Aorta (tissue), 5 donors: ENCODE data around the gene CACNA2D4. TPM values are rescaled to one million over a fixed set of nuclear protein-coding genes. Genes with fewer than 3 reads are reported as not detected.
A peak's percentile ranks its signal among the peaks of the same experiment; 100 is the strongest.

ENCODE experiments used
- ATAC-seq: fragments of 200-7000 bp; cut with Tn5 transposase; one replicate; pipeline ENCODE4 v1.9.1; 2022; ENCODE audit warnings: moderate library complexity; ENCODE audit not compliant: low FRiP score
- DNase-seq, 2 donors: peaks; one replicate each; pipeline ENCODE4 v3.0.0-alpha.2; 2020
- H3K27ac ChIP-seq, 2 donors: one replicate each; pipeline ENCODE4 v1.5.1; 2013; ENCODE audit warnings: low read length in 2 of 2, mild to moderate bottlenecking in 2 of 2, moderate library complexity in 2 of 2, control low read depth in 1 of 2, inconsistent platforms in 1 of 2, low read depth in 1 of 2
- H3K27me3 ChIP-seq, 2 donors: one replicate each; pipeline ENCODE4 v1.6.1; 2013; ENCODE audit warnings: control low read depth in 1 of 2, low read length in 1 of 2, mild to moderate bottlenecking in 1 of 2, moderate library complexity in 1 of 2; ENCODE audit not compliant: insufficient read depth in 2 of 2, control insufficient read depth in 1 of 2
- H3K36me3 ChIP-seq, 2 donors: one replicate each; pipeline ENCODE4 v1.6.1; 2013; ENCODE audit warnings: control low read depth in 1 of 2, low read length in 1 of 2, mild to moderate bottlenecking in 1 of 2; ENCODE audit not compliant: insufficient read depth in 2 of 2, control insufficient read depth in 1 of 2
- H3K4me1 ChIP-seq, 2 donors: one replicate each; pipeline ENCODE4 v1.6.1; 2013; ENCODE audit warnings: low read length in 2 of 2, control low read depth in 1 of 2, mild to moderate bottlenecking in 1 of 2, moderate library complexity in 1 of 2; ENCODE audit not compliant: insufficient read depth in 2 of 2, control insufficient read depth in 1 of 2
- H3K4me3 ChIP-seq, 2 donors: one replicate each; pipeline ENCODE4 v1.5.1; 2013; ENCODE audit warnings: low read length in 2 of 2, control low read depth in 1 of 2, mild to moderate bottlenecking in 1 of 2
- H3K9me3 ChIP-seq: one replicate; pipeline ENCODE4 v1.6.1; 2013; ENCODE audit warnings: mild to moderate bottlenecking, low read length; ENCODE audit not compliant: control insufficient read depth
- WGBS, 2 donors: extraction: QIAGEN DNeasy Blood & Tissue Kit; methylation state at CpG; one replicate each; pipeline ENCODE4 v1.1.7; 2013; 5-methylcytosine and 5-hydroxymethylcytosine counted together
- intact Hi-C, 2 donors: fragments of 100-400 bp; cut with DNase I; formaldehyde crosslinking; loops; one replicate each; pipeline versions ENCODE4 v1.14.2 to v1.15.0; 2022
- polyA plus RNA-seq, 2 donors: library from polyadenylated mRNA; stranded (reverse); fragments of 200-250 nt; gene quantifications; one replicate each; pipeline ENCODE4 v1.2.3, GENCODE V29; 2013
- total RNA-seq, 2 donors: library from RNA; stranded (reverse); fragmentation: NEBNext Ultra II Directional; extraction: Animal tissue kit (Norgen Biotek cat#: 25700); gene quantifications; one replicate each; pipeline ENCODE4 v1.2.1, GENCODE V29; 2021
- donor health status: healthy with polysubstance abuse.
- donor health status: Bipolar disorder and iron deficiency.
- donor health status: DM: no; HTN: no; CAD: no.
- donor health status: DM: no; HTN: no; CAD: no.
- donor health status: DM: yes; HTN: yes; CAD: no.

Gene CACNA2D4
- total and polyA plus RNA-seq, 4 donors, result 0.88 to 9.7 (median 4.6) TPM

DNA sequence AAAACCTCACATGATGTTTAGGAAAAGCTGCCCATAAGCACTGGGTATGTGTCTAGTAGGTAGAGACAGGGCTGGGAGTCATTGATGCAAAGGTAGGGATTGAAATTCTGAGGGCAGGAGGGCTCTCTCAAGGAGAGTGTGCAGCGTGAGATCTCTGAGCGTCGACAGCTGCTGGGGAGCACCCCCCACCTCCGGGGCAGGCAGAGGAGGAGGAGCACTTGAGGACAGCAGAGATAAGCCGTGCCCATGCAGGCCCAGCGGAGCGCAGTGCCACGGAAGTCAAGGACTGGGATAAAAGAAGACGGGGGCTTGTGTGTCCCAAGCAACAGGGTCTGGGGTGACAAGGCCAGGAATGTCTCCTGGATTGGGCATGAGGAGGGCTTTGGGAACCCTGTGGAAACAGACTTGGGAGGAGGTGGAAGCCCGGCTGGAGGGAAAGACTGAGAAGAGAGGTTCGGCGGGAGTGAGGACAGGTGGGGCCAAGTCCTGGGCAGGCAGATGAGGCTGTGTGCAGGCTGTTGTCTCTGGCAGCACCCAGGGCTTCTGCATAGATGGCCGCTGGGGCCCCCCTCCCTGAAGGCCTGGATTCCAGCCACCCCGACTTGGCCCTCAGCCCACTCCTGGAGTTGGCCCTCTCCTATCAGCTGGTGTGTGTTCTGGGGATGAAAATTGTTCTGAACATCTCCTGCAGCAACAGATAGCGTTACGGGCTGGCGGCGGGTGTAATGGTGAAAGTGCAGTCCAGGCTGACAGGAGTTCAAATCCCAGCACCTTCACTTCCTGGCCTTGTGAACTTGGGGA, 1.9 kb downstream of the CACNA2D4 start:
- Histone ChIP-seq H3K4me3 (no peak overlapping the region), H3K36me3 (no peaks in the 10 kb centered on the region), H3K9me3 (no peaks in the 10 kb centered on the region), H3K27ac (no peak overlapping the region), H3K27me3 (no peaks in the 10 kb centered on the region), H3K4me1 (no peaks in the 10 kb centered on the region)
- intact Hi-C loops, result no loop called here
- 34 to 36% methylated on average over 18 of the region's 18 CpGs for WGBS, 2 donors
- ATAC-seq, result no peak
- DNase-seq, result peak; percentile 49 to 79

DNA sequence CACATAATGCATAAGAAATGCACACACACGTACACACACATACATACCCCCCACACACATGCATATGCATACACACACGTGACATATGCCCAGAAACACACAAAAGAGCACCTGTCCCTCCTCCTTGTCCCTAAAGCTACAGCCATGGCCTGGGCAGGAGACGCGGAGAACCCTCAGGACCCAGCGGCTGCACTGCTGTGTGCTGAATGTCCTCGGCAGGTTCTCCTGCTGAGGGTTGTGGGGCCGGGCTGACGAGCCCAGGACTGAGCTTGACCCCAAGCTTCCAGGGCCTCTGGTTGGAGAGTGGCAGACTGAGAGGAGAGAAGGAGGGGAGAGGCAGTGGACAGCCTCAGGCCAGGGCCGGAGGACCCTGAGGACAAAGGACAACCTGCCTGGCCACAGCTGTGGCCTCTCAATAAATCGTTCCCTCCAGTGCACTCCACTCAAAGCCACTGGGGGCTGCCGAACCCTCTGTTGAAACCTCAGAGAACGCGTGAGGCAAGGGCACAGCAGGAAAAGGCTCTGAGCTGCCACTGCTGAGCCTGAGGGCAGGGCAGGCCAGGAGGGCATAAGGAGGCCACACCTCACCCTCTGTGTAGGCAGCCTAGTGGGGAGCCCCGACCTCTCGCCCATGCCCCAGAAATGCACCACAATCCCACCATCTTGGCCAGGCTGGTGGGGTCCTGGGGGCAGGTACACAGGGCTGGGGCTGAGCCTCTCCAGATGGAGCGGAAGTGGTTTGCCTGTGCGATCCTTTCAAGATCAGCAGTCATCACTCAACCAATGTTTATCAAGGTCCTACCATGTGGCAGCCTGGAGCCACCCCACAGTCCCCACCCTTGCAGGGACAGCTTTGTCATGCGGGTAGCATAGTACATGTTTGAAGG, 3.1 kb downstream of the CACNA2D4 start:
- ATAC-seq, result peak; percentile 10
- H3K4me1 ChIP-seq, result no peaks in the 10 kb centered on the region

DNA sequence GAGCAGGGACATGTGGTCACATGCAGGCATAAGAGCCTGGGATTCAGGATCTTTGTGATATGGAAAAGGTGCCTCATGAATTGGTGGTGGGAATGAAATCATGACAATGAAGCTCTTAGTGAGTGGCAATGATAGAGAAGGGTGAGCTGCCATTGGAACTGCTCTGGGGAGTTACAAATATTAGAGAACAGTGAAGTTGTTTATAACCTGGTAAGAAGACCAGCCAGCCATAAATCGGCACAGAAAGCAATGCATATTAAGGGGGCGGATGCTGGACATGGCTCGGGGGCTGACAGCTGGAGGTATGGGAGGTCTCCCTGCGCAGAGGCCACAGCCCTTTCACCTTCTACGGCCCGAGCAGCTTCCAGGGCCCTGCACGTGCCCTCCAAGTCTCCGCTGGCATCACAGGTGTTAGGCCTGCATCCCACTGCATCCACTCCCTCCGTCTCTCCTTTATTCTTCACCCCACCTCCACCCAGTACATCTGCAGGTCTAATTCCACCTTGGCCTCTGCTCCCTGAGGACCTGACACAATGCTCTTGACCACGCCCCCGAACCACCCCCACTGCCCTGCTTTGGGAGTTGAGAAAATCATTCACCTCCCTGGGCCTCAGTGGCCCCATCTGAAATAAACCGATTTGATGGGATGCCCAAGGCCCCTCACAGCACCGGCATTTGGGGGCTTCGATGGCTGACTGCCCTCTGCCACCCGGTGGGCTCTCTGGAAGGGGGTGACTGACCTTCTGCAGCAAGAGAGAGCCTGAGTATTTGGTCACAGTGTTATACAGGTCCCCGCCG, 4.1 kb downstream of the CACNA2D4 start:
- no peaks in the 10 kb centered on the region for H3K9me3 ChIP-seq
- DNase-seq, result peak; percentile 26 to 72
- no peak for ATAC-seq
- H3K36me3 ChIP-seq, result no peaks in the 10 kb centered on the region
- H3K4me1 ChIP-seq, result no peaks in the 10 kb centered on the region
- H3K4me3 ChIP-seq, result no peak overlapping the region
- intact Hi-C loops, result no loop called here
- 90 to 91% methylated on average over 17 of the region's 17 CpGs for whole genome bisulfite sequencing, 2 donors
- no peak overlapping the region for H3K27ac ChIP-seq
- no peaks in the 10 kb centered on the region for H3K27me3 ChIP-seq

More for the DNA sequence above, 3.1 kb downstream of the CACNA2D4 start:
- no peaks in the 10 kb centered on the region for H3K36me3 ChIP-seq
- peak; percentile 30 to 59 for DNase-seq
- no peak overlapping the region for H3K27ac ChIP-seq
- no peak overlapping the region for H3K4me3 ChIP-seq
- H3K9me3 ChIP-seq, result no peaks in the 10 kb centered on the region
- WGBS, 2 donors, result 95 to 96% methylated on average over 18 of the region's 18 CpGs
- H3K27me3 ChIP-seq, result no peaks in the 10 kb centered on the region
- intact Hi-C loops, result no loop called here

DNA sequence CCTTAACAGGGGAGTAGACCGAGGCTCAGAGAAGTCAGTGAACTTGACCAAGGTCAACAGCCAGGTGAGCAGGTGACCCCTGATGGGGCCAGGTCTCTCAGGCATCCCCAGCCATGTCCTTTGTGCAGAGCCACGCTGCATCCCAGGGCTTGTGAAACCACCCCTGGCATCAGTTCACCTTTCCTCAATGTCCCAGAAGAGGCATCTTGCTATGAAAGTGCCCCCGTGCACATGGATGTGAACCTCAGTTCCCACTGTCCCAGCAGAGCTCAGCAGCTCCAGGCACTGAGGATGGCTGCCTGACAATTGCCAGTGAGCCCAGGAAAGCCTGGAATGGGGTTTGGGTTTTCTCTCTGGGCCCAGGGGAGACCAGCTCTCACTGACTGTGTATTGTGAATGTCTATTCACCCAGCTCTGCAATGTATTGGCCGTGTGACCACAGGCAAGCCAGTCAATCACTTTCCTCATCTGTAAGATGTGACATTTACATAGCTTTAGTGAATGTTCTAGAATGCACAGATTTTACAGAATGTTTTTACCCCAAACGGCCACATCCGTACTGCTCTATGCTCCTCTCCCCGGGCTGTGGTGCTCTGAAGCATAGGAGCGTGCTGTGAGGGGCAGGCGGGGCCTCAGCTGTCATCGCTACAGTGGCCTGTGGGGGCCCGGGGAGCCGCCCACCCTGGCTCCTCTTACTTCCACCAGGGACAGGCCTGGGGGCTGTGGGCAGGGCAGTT, 4.9 kb downstream of the CACNA2D4 start:
- Histone ChIP-seq H3K4me1 (no peaks in the 10 kb centered on the region), H3K27ac (no peak overlapping the region), H3K36me3 (no peaks in the 10 kb centered on the region), H3K4me3 (no peak overlapping the region), H3K9me3 (no peaks in the 10 kb centered on the region), H3K27me3 (no peaks in the 10 kb centered on the region)
- ATAC-seq (no peak), DNase-seq (peak; percentile 42 to 49)
- intact Hi-C loops, result no loop called here
- WGBS, 2 donors, result 89 to 90% methylated on average over 12 of the region's 12 CpGs

DNA sequence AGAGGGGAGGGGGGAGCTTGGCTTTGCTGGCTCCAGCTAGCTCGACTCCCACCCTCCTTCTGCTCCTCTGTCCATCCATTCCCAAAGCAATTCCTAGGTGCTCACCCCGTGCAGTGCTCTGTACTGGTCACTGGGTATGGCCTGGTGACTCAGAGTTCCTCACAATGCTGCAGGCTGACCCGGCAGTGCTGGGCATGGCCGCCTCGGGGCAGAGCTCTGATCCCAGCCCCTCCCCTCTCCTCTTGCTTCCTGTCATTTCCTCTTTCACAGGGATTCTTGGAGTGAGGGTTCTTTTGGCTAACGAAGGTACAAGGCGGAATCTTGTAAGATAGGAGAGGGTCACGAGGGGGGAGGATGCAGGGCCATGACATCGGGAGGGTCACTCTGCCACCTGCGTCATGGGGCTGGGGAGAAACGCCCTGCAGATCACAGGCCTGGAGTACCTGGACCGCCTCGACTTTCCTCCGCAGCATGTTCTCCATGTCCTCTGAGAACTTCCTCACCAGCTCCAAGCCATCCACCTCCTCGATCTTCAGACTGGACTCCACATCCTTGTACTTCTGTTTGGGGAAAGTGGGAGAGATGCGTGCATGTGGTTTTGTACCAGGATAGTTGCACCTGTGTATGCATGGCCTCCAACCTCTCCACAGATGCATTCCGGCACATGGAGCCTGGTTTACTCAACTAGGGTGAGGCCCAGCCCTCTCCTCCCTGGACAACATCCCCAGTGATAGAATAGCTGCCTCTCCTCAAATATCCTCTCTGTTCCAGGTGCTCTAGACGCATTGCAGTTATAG, 5.7 kb downstream of the CACNA2D4 start:
- H3K36me3 ChIP-seq, result no peaks in the 10 kb centered on the region
- H3K27me3 ChIP-seq, result no peaks in the 10 kb centered on the region
- ATAC-seq (no peak), DNase-seq (peak in 1 of 2 donors; percentile 21)
- H3K27ac ChIP-seq, result no peak overlapping the region
- WGBS, 2 donors, result 93 to 96% methylated on average over 18 of the region's 18 CpGs
- H3K4me1 ChIP-seq, result no peaks in the 10 kb centered on the region
- H3K9me3 ChIP-seq, result no peaks in the 10 kb centered on the region
- no peak overlapping the region for H3K4me3 ChIP-seq
- intact Hi-C loops, result no loop called here

DNA sequence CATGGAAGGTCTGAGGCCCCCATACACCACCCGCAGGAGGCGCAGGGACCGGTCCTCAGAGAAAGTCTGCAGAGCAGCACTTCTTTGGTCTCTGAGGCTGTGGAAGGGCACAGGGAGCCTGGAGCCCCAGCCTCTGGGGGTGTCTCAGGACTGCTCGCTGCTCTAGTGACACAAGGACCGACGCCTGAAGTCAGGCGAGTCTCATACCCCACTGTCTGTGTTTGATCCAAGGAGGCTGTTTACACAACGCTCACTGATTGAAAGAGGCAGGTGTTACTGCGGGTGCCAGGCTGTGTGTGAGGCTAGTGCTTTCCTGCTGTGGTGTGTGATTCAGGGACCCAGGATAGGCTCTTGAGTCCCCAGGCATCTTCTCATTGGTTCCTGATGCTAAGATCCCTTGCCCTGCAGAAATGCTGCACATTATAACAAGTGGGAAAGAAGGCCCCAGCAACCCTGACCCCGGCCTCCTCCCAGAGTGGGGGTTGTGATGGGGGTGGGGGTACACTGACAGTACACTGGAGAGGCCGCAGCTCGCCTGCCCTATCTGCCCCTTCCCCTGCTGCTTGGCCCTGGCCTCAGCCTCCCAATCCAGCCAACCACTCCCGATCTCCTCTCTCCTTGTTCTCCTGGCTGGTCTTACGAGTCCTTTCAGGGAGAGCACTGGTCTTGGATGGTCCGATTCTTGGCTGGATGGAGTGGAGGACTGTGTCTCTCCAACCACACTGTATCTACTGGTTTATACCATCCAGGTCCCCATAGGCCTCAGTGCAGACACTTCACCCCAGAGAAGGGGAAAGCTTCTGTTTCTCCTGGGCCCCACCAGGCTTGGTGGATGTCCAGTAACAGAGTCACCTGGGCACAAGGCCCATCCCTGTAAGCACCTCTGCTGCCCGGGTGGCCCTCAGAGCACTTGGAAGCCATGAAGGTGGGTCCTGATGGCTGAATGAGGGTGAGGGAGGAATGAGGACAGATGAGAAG, 6.6 kb downstream of the CACNA2D4 start:
- intact Hi-C loops, result no loop called here
- peak in 1 of 2 donors; percentile 65 for DNase-seq

DNA sequence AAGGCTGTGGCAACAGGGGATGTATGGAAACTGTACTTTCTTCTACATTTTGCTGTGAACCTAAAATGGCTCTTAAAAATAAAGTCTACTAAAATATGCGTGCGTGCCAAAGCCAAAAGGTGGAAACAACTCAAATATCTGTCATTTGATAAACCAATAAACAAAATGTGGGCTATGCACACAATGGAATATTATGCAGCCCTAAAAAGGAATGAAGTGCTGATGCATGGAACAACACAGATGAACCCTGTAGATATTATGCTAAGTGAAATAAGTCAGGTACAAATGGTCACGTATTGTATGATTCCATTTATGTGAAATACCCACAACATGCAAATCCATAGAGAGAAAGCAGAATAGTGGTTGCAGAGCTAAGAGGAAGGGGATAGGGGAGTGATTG, 8.0 kb downstream of the CACNA2D4 start:
- no peaks in the 10 kb centered on the region for H3K4me1 ChIP-seq
- H3K27me3 ChIP-seq, result no peaks in the 10 kb centered on the region
- no peaks in the 10 kb centered on the region for H3K9me3 ChIP-seq
- ATAC-seq (no peak), DNase-seq (no peak)
- H3K4me3 ChIP-seq, result no peak overlapping the region
- H3K36me3 ChIP-seq, result no peaks in the 10 kb centered on the region
- intact Hi-C loops, result no loop called here
- no peak overlapping the region for H3K27ac ChIP-seq
- 92 to 94% methylated on average over 3 of the region's 3 CpGs for WGBS, 2 donors

More for the DNA sequence above, 6.6 kb downstream of the CACNA2D4 start:
- Histone ChIP-seq H3K9me3 (no peaks in the 10 kb centered on the region), H3K4me3 (no peak overlapping the region), H3K27me3 (no peaks in the 10 kb centered on the region), H3K27ac (no peak overlapping the region), H3K4me1 (no peaks in the 10 kb centered on the region), H3K36me3 (no peaks in the 10 kb centered on the region)
- 96 to 97% methylated on average over 16 of the region's 16 CpGs for WGBS, 2 donors
- no peak for ATAC-seq
